OCI-LY3 (cell line): ENCODE measurements around the gene SCN4B.

Experiments
- H2AFZ ChIP-seq: fragments of 200-600, 300-600 bp; shearing (Covaris generic); 2 replicates; pipeline ENCODE4 v1.6.0; 2014; ENCODE audit warnings: antibody characterized with exemption, low read depth, low read length
- H3K27ac ChIP-seq: fragments of 200-600, 300-600 bp; sonication (generic); 2 replicates; pipeline ENCODE4 v1.5.1; 2014; ENCODE audit warnings: mild to moderate bottlenecking, low read length, moderate library complexity, mixed read lengths
- H3K27me3 ChIP-seq: fragments of 200-600, 300-600 bp; sonication (generic); 2 replicates; pipeline ENCODE4 v1.6.1; 2014; ENCODE audit warnings: low read depth, low read length, mixed read lengths
- H3K36me3 ChIP-seq: fragments of 200-600, 300-600 bp; sonication (generic); replicated peaks from 2 replicates; pipeline ENCODE3; 2014; ENCODE audit warnings: low read depth, low read length, mixed read lengths
- H3K4me1 ChIP-seq: fragments of 300-600, 200-600 bp; sonication (generic); 2 replicates; pipeline ENCODE4 v1.6.1; 2014; ENCODE audit warnings: low read length, mixed read lengths
- H3K4me2 ChIP-seq: fragments of 200-600, 300-600 bp; sonication (generic); 2 replicates; pipeline ENCODE4 v1.6.1; 2014; ENCODE audit warnings: low read length, mixed read lengths
- H3K4me3 ChIP-seq: fragments of 300-600, 200-600 bp; sonication (generic); 2 replicates; pipeline ENCODE4 v1.5.1; 2014; ENCODE audit warnings: antibody characterized with exemption, mild to moderate bottlenecking, low read length, moderate library complexity
- H3K79me2 ChIP-seq: fragments of 300-600, 200-600 bp; shearing (Covaris generic); 2 replicates; pipeline ENCODE4 v1.6.1; 2014; ENCODE audit warnings: mild to moderate bottlenecking, low read length, mixed read lengths
- H3K9ac ChIP-seq: fragments of 300-600, 200-600 bp; shearing (Covaris generic); 2 replicates; pipeline ENCODE4 v1.6.0; 2014; ENCODE audit warnings: mild to moderate bottlenecking, low read length, moderate library complexity
- H3K9me3 ChIP-seq: fragments of 200-600, 300-600 bp; shearing (Covaris generic); 2 replicates; pipeline ENCODE4 v1.6.1; 2014; ENCODE audit warnings: low read length, mixed read lengths; ENCODE audit not compliant: insufficient read depth
- H4K20me1 ChIP-seq: fragments of 200-600, 300-600 bp; sonication (generic); 2 replicates; pipeline ENCODE4 v1.6.1; 2016; ENCODE audit warnings: low read length, mixed read lengths; ENCODE audit not compliant: insufficient read depth
- EZH2phosphoT487 ChIP-seq: fragments of 200-600 bp; shearing (Covaris generic); IDR thresholded peaks from 2 replicates; pipeline ENCODE4 v1.6.1; 2018; ENCODE audit warnings: antibody characterized with exemption, mixed run types, low read depth
- TF ChIP-seq, protein P1 (sequence below): fragments of 200-600, 300-600 bp; sonication (generic); IDR thresholded peaks from 2 replicates; pipeline ENCODE4 v1.5.1; 2014; ENCODE audit warnings: antibody characterized with exemption, low read length, low read depth

The SCN4B gene

DNA sequence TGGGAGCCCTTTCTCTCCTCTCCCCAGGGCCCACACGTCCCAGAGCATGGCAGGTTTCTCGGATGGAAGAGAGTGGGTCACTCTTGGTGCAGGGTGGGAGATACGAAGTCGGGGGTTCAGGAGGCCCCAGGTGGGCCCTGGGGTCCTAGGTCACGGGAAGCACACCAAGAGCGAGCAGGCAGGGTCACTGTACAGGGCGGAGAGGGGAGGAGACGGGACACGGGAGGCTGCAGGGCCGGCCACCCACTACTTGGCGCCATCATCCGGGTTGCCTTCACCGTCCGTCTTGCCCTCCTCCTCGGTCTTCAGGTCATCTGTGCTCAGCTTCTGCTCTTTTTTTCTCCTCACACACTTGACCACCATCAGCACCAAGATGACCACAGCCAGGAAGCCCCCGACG, 14.0 kb upstream of the SCN4B start:
- H3K4me2 ChIP-seq, result no peak overlapping the region
- no peak overlapping the region for H3K4me3 ChIP-seq
- H3K27me3 ChIP-seq, result peaks cover 20% of the 10 kb centered on the region
- H2AFZ ChIP-seq, result no peak overlapping the region
- H4K20me1 ChIP-seq, result no peaks in the 10 kb centered on the region
- no peak overlapping the region for H3K9ac ChIP-seq
- H3K4me1 ChIP-seq, result peaks cover 16% of the 10 kb centered on the region
- no peak overlapping the region for H3K27ac ChIP-seq
- no peaks in the 10 kb centered on the region for H3K9me3 ChIP-seq
- no peaks in the 10 kb centered on the region for H3K36me3 ChIP-seq
- TF ChIP-seq, protein P1, sequence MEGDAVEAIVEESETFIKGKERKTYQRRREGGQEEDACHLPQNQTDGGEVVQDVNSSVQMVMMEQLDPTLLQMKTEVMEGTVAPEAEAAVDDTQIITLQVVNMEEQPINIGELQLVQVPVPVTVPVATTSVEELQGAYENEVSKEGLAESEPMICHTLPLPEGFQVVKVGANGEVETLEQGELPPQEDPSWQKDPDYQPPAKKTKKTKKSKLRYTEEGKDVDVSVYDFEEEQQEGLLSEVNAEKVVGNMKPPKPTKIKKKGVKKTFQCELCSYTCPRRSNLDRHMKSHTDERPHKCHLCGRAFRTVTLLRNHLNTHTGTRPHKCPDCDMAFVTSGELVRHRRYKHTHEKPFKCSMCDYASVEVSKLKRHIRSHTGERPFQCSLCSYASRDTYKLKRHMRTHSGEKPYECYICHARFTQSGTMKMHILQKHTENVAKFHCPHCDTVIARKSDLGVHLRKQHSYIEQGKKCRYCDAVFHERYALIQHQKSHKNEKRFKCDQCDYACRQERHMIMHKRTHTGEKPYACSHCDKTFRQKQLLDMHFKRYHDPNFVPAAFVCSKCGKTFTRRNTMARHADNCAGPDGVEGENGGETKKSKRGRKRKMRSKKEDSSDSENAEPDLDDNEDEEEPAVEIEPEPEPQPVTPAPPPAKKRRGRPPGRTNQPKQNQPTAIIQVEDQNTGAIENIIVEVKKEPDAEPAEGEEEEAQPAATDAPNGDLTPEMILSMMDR, result no peak
- TF ChIP-seq EZH2phosphoT487, result no peak
- no peaks in the 10 kb centered on the region for H3K79me2 ChIP-seq

DNA sequence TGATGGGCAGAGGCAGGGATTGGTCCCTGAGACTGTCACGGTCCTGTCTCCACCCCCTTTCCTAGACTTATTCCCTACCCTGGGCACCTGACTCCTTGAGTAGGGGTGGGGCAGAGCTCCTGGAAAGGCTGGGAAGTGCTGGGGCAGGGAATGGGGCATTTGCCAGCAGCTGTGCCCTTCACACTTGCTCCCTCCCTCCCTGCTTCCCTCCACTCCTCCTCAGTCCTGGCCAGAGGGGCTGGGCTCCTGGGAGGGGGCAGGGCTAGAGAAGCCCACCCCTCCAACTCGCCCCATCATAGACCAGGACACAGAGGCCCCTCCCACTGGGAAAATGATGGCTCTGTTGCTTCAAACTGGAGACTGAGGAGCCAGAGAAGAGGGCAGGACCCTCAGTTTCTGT, 12.3 kb upstream of the SCN4B start:
- no peak overlapping the region for H2AFZ ChIP-seq
- H3K9ac ChIP-seq, result no peak overlapping the region
- no peaks in the 10 kb centered on the region for H4K20me1 ChIP-seq
- no peaks in the 10 kb centered on the region for H3K79me2 ChIP-seq
- TF ChIP-seq, protein P1, result no peak
- no peak for TF ChIP-seq EZH2phosphoT487
- H3K9me3 ChIP-seq, result no peaks in the 10 kb centered on the region
- no peak overlapping the region for H3K4me2 ChIP-seq
- H3K4me1 ChIP-seq, result peaks cover 12% of the 10 kb centered on the region
- no peak overlapping the region for H3K4me3 ChIP-seq
- H3K27ac ChIP-seq, result no peak overlapping the region
- H3K27me3 ChIP-seq, result peaks cover 18% of the 10 kb centered on the region
- H3K36me3 ChIP-seq, result no peaks in the 10 kb centered on the region

- H3K4me2 ChIP-seq, result no peak overlapping the region
- TF ChIP-seq, protein P1, result no peak
- TF ChIP-seq EZH2phosphoT487, result no peak
- H3K79me2 ChIP-seq, result no peaks in the 10 kb centered on the region
- peaks cover 14% of the 10 kb centered on the region for H3K27me3 ChIP-seq
- no peak overlapping the region for H3K4me3 ChIP-seq
- no peaks in the 10 kb centered on the region for H3K9me3 ChIP-seq
- no peak overlapping the region for H2AFZ ChIP-seq
- H4K20me1 ChIP-seq, result no peaks in the 10 kb centered on the region
- no peak overlapping the region for H3K9ac ChIP-seq
- H3K4me1 ChIP-seq, result peaks cover 12% of the 10 kb centered on the region
- no peaks in the 10 kb centered on the region for H3K36me3 ChIP-seq
- H3K27ac ChIP-seq, result no peak overlapping the region
These were observed 10.9 kb upstream of the SCN4B start for GRCh38 chr11:118163494-118163893.

GRCh38 chr11:118162846-118163245, 10.2 kb upstream of the SCN4B start:
- H3K79me2 ChIP-seq, result no peaks in the 10 kb centered on the region

More at GRCh38 chr11:118162846-118163245, 10.2 kb upstream of the SCN4B start:
- TF ChIP-seq EZH2phosphoT487, result no peak
- TF ChIP-seq, protein P1, result no peak
- Histone ChIP-seq H3K4me3 (no peak overlapping the region), H3K9ac (no peak overlapping the region), H3K27me3 (peaks cover 18% of the 10 kb centered on the region), H3K4me1 (peaks cover 12% of the 10 kb centered on the region), H4K20me1 (no peaks in the 10 kb centered on the region), H3K9me3 (no peaks in the 10 kb centered on the region), H3K27ac (no peak overlapping the region), H3K4me2 (peak overlapping the region; percentile 22; the same call in 1 of the 2 replicates), H3K36me3 (no peaks in the 10 kb centered on the region), H2AFZ (no peak overlapping the region)
